Activated CD8-positive, alpha-beta memory T cell treated with anti-CD3 and anti-CD28 coated beads, Interleukin-2, amount 50 U/mL, for 1 hour (primary cell): ENCODE data around the gene MAPT.
"Not testable (repeated sequence)": the region's sequence is repeated elsewhere in the genome, so short reads cannot be mapped to it uniquely, and the experiment has no call there.

ENCODE experiments used
- DNase-seq: peaks from one replicate; pipeline ENCODE4 v3.0.0-alpha.2; 2020; ENCODE audit errors: extremely low read depth

MAPT gene

GRCh38 chr17:45862127-45862526 lies 32.2 kb upstream of the MAPT start:
- not testable (repeated sequence) for DNase-seq

DNA sequence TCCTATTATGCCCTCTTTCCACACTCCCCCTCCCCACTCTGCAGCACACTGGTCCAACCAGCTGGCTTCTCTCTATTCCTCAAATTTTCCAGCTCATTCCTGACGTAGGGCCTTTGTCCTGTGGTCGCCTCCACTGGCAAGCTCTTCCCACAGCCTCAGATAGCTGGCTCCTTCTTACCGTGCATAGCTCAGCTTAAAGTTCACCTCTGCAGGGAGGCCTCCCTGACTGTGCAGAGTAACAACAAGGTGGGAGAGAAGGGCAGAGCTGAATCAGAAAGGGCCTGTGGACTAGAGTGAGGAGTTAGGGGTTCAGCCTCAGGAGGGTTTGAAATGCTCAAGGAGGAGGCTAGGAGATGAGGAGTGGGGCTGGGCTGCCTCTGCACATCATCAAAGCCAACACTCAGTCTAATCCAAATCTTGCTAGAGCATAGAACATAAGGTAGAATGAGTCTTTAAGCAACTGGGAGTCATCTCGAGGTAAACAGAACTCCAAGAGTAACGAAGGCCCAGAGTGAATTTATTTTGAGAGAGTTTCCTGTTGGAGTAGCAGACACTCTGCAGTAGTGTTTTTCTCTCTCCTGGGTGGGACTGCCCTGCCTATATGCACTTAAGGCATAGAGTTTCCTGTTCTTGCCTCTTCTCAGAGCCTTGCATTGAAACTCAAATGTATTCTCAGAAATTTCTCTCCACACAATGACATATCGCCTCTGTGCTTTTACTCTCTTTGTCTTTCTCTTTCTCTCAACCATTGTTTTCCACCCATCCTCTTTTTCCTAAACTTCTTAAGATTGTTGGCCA lies 30.3 kb upstream of the MAPT start:
- DNase-seq: no peak

- DNase-seq: no peak
Measured at GRCh38 chr17:45867171-45867570, 27.2 kb upstream of the MAPT start.

GRCh38 chr17:45867702-45868101 lies 26.7 kb upstream of the MAPT start:
- no peak for DNase-seq

DNA sequence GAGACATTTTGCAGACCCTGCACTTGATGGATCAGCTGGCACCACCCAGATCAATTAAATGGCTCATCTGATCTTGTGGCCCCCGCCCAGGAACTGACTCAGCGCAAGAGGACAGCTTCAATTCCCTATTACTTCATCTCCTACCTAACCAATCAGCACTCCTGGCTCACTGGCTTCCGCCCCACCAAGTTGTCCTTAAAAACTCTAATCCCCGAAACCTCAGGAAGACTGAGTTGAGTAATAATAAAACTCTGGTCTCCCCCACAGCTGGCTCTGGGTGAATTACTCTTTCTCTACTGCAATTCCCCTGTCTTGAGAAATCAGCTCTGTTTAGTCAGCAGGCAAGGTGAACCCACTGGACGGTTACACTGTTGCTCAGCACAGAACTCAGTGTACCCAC lies 26.1 kb upstream of the MAPT start:
- no peak for DNase-seq

- DNase-seq: no peak
Measured at GRCh38 chr17:45869676-45870341, 24.5 kb upstream of the MAPT start.

DNA sequence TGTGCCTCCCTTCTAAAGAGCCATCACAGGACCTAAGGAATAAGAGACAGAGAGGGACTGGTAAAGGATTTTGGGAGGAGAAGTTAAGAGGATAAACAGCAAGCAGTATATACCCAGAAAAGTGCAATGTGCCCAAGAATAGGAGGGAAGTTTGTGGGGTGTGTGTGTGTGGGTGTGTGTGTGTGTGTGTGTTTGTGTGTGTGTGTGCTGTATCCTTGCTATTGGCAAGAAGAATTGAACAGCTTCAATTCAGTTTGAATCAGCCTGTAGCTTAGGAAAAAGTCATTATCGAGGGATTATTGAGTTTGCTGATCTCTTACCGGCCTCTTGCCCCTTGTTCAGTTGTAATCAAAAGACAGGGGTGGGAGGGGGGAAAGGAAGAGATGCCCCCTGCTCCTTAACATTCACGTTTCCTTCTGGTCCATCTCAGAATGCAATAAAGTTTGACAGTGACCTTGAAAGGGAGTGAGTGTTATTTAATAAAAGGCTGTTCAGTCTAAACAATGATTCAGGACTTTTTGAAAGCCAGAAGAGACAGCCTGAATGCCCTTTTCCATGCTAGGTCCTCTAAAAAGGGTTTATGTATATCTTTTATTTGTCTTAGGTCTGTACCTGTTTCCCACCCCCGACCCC lies 23.9 kb upstream of the MAPT start:
- no peak for DNase-seq

DNA sequence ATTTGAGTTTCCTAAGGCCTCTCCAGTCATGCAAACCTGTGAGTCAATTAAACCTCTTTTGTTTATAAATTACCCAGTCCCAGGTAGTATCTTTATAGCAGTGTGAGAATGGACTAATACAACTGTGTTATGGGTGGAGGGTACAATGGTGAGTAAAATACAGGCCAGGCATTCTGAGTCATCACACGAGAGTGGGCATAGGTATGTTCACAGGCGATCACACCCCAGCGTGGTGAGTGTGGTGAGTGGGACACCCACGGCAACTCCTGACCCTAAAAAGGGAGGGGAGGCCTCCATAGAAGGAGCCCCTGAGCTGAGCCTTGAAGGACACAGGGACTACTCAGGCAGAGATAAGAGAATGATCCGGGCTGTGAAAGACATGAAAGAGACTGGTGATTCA lies 22.6 kb upstream of the MAPT start:
- no peak for DNase-seq

DNA sequence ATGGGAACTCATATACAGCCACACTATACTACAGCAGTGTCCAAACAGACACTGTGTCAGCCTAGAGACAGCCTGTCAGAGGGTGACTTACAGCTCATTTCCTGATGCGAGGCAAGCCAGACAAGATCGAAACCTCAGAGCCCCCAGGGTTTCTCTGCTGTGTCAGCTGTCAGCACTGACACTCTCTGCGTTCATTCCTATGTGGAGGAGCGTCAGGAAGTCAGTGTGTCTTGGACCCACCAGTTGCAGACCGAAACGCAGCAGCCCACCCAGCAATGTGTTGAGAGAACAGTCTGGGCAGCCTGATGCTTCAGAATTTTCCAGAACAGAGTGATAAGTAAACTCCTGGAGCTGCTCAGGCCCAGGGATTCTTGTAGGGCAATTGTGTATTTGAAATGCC lies 20.6 kb upstream of the MAPT start:
- no peak for DNase-seq

GRCh38 chr17:45874151-45874550 lies 20.2 kb upstream of the MAPT start:
- no peak for DNase-seq

DNA sequence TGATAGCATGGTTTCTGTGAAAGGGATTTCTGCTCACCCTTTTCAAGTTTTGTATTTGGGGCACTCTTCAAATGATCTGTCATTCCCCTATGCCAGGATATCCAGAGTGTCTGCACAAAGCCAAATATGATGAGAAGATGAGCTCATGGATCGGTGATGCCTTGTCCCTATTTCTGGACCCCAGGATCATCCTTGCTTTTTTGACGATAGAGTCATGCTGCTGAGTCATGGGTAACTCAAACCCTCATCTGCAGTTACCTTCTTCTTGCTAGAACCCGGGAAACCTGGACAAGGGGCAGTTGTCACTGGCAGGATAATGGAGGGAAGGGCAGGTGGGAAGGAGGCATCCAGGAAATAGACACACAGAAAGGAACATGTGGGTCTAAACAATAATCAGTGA lies 17.8 kb upstream of the MAPT start:
- DNase-seq: no peak

- no peak for DNase-seq
Measured at GRCh38 chr17:45877467-45877866, 16.9 kb upstream of the MAPT start.

DNA sequence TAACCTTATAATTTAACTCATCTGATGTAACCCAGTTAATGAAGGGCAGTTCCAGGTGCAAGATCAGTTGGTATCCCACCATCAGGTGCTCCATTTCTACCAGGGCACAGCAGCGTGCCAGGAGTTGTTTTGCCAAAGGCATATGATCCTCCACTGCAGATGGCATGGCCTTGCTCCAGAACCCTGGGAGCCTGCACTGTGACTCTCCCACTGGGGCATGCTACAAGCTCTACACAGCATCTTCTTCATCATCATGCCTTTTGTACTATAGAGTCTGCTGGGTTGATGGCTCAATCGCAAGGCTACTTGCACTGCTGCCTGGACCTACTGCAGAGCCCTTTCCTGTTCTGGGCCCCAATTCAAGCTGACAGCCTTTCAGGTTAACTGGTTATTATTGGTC lies 11.3 kb upstream of the MAPT start:
- no peak for DNase-seq

DNA sequence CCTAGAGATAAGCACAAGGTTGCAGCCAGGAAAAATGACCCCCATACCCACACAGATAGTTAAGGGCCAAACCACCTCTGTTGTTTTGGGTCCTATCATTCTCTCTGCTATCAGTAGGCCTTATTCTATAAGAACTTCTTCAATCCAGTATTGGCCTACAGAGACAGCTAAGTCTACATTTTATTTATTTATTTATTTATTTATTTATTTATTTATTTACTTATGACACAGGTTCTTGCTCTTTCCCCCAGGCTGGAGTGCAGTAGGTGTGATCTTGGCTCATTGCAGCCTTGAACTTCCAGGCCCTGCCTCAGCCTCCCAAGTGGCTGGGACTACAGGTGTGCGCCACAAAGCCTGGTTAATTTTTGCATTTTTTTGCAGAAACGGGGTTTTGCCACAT lies 7.5 kb upstream of the MAPT start:
- no peak for DNase-seq

GRCh38 chr17:45888392-45888791 lies 6.0 kb upstream of the MAPT start:
- no peak for DNase-seq

DNA sequence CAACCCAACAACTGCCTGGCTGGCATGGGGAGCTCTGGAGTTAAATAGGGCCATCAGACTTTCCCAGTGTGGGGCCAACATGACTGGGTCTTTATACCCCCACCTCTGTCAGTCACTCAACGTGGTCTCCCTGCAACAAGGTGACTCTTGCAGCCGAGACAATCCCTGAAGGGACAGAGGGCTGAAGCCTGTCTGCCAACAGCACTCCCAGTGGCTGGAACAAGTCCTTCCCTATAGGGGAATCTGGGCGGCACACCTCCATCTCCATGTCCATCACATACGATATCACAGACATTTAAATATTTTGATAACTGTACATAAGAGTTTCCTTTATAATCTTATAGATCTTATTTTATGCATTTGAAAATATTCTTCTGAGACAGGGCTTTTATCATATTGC lies 4.8 kb upstream of the MAPT start:
- no peak for DNase-seq

DNA sequence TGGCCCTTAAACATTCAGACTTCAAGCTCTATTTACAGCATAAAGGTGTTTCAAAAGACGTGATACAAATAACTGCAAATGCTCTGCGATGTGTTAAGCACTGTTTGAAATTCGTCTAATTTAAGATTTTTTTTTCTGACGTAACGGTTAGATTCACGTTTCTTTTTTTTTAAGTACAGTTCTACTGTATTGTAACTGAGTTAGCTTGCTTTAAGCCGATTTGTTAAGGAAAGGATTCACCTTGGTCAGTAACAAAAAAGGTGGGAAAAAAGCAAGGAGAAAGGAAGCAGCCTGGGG lies 681 bp upstream of the MAPT start:
- DNase-seq: no peak

DNA sequence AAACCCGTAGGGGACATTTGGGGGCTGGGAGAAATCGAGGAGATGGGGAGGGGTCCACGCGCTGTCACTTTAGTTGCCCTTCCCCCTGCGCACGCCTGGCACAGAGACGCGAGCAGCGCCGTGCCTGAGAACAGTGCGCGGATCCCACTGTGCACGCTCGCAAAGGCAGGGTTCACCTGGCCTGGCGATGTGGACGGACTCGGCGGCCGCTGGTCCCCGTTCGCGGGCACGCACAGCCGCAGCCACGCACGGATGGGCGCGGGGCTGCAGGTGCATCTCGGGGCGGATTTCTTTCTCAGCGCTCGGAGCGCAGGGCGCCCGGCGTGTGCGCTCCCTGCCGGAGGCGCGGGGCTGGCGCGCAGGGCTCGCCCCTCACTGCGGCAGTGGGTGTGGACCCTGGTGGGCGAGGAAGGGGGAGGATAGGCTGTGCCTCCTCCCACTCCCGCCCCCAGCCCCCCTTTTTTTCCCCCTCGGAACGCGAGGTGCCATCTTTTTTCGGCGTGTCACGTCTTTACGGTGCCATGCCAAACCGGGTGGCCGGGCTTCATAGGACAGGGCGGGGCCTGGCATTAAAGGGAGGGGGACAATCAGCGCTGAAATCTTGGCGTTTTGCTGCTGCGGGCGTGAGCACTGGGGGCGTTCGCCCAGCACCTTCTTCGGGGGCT lies 1.1 kb downstream of the MAPT start:
- DNase-seq: no peak

DNA sequence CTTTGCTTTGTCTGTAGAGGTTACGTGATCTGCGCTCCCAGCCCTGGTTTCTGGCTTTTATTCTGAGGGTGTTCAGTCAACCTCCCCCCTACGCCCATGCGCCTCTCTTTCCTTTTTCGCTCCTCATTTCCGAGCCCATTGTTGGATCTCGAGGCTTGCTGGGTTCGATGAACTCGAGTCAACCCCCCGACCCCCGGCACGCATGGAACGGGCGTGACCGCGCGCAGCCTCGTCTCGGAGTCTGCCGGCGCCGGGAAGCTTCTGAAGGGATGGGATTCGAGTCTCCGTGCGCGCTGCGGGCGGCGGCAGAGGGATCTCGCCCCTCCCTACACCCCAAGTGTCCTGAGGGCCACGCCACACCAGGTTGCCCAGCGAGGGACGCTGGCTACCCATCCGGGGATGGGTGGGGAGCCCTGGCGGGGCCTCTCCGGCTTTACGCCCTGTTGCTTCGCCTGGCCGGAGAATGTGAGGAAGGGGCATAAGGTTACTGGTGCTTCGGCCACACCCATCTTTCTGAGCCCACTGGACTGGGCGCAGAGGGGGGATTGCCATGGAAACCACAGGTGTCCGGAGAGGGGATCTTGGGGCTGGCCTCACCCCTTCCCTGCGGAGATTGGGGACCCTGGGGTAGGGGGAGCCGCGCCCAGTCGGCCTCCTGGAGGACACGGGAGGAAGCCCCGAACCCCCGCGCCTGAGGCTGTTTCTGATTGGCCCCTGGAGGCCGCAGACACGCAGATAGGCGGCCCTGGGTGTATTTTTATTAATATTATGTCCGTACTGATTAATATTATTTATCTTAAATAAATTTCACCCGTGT lies 1.8 kb downstream of the MAPT start:
- no peak for DNase-seq

- no peak for DNase-seq
Measured at GRCh38 chr17:45896803-45897693, 2.7 kb downstream of the MAPT start.

DNA sequence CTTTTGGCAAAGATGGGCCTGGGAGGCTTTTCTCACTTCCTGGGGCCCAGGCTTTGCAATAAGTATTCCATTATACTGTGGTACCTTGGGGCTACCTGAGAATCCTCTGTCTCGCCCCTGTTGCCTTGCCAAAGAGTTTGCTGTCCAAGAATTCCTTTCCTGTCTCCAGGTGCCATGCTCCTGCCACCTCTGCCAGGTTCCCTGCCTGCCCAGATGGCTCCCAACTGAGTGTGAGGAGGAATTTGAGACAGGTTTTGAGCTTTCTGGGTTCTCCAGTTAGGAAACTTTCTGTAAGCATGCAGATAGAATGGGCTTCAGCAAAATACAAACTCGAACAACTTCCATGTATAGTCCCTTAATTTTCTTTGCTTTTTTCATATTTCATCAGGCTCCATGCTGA lies 5.8 kb downstream of the MAPT start:
- no peak for DNase-seq
